HepG2 (cell line): Measurements from ENCODE around the gene TRAPPC12. TPM values are rescaled to one million over a fixed set of nuclear protein-coding genes. Genes with fewer than 3 reads are reported as not detected.

Source experiments
- ATAC-seq: fragments of 200-7000 bp; cut with Tn5 transposase; 3 replicates; pipeline ENCODE4 v1.9.1; 2020; ENCODE audit warnings: mild to moderate bottlenecking, moderate library complexity
- BruUV-seq: library from RNA; stranded (reverse); fragments of 400-500 nt; replicated peaks from 2 replicates; lab custom pipeline; 2021; lab: Mats Ljungman, UMichigan
- CTCF ChIA-PET: fragments of 300-600 bp; formaldehyde crosslinking; extraction: SDS; loops from one replicate; lab custom pipeline; 2021; ENCODE audit warnings: low total read pairs, inconsistent platforms, low intra/inter-chr PET ratio; lab: Yijun Ruan, JAX
- POLR2A ChIA-PET: fragments of 350-600 bp; sonication (Branson Sonifier 250); formaldehyde crosslinking; loops from one replicate; lab custom pipeline; 2020; ENCODE audit warnings: antibody characterized with exemption, inconsistent platforms; lab: Yijun Ruan, JAX
- DNase-seq: peaks from one replicate; pipeline ENCODE4 v3.0.0-alpha.2; 2015; ENCODE audit warnings: low spot score
- FAIRE-seq: peaks from 3 replicates; lab custom pipeline; 2011; peaks lifted over from hg19 to GRCh38; lab: Jason Lieb, UNC
- H2AFZ ChIP-seq: one replicate; pipeline ENCODE4 v1.6.1; 2011; ENCODE audit warnings: low read length, inconsistent platforms
- H3K27ac ChIP-seq: fragments of 300-600 bp; 3 replicates; pipeline ENCODE4 v1.8.0; 2011; ENCODE audit warnings: mixed run types, mild to moderate bottlenecking, mixed read lengths, low read length, inconsistent platforms; ENCODE audit not compliant: insufficient read depth; ENCODE audit errors: extremely low read length
- H3K27me3 ChIP-seq, 2 experiments: fragments of 200-600 bp in 1 of 2; 2 replicates in 1 of 2; 3 replicates in 1 of 2; pipeline versions ENCODE4 v1.6.0 to v1.8.0; 2011; ENCODE audit warnings: low read length in 2 of 2, mild to moderate bottlenecking in 2 of 2, moderate library complexity in 2 of 2, inconsistent platforms in 1 of 2; ENCODE audit not compliant: insufficient read depth in 2 of 2, control insufficient read depth in 1 of 2
- H3K36me3 ChIP-seq, 2 experiments: fragments of 200-600 bp in 1 of 2; replicated peaks in 1 of 2; 2 replicates in 1 of 2; 3 replicates in 1 of 2; pipeline versions ENCODE4 v1.5.1 to v1.8.0; 2011; ENCODE audit warnings: low read length in 2 of 2, inconsistent platforms in 1 of 2; ENCODE audit not compliant: insufficient read depth in 2 of 2, control insufficient read depth in 1 of 2
- H3K4me1 ChIP-seq: 2 replicates; pipeline ENCODE4 v1.5.1; 2012; ENCODE audit warnings: low read length, inconsistent platforms; ENCODE audit not compliant: insufficient read depth
- H3K4me2 ChIP-seq: 2 replicates; pipeline ENCODE4 v1.6.0; 2011; ENCODE audit warnings: low read depth, low read length, inconsistent platforms
- H3K4me3 ChIP-seq, 3 experiments: fragments of 200-600 bp in 1 of 3; sonication (generic), shearing (Covaris generic) in 1 of 3; replicated peaks in 1 of 3; 2 replicates each; pipeline ENCODE4 v1.5.1; 2011 to 2016; ENCODE audit warnings: low read length in 3 of 3, inconsistent platforms in 2 of 3, low read depth in 2 of 3, mild to moderate bottlenecking in 2 of 3, control low read depth in 1 of 3, mixed read lengths in 1 of 3; ENCODE audit not compliant: insufficient read depth in 1 of 3
- H3K79me2 ChIP-seq: one replicate; pipeline ENCODE4 v1.6.1; 2011; ENCODE audit warnings: low read length, inconsistent platforms; ENCODE audit not compliant: insufficient read depth
- H3K9ac ChIP-seq: 2 replicates; pipeline ENCODE4 v1.6.0; 2011; ENCODE audit warnings: mild to moderate bottlenecking, low read depth, low read length, inconsistent platforms; ENCODE audit not compliant: insufficient read depth
- H3K9me3 ChIP-seq: 2 replicates; pipeline ENCODE4 v1.5.1; 2012; ENCODE audit warnings: mild to moderate bottlenecking, low read length
- H4K20me1 ChIP-seq: 2 replicates; pipeline ENCODE4 v1.6.0; 2011; ENCODE audit warnings: inconsistent platforms, mild to moderate bottlenecking, low read length, moderate library complexity; ENCODE audit not compliant: insufficient read depth
- AGO1 ChIP-seq: fragments of 200-400 bp; formaldehyde crosslinking; IDR thresholded peaks from 2 replicates; pipeline ENCODE4 v1.6.1; 2017; ENCODE audit warnings: mild to moderate bottlenecking, low read depth, low read length, moderate library complexity; ENCODE audit not compliant: poor library complexity, severe bottlenecking
- AGO2 ChIP-seq: fragments of 200-400 bp; formaldehyde crosslinking; optimal IDR thresholded peaks from 2 replicates; pipeline ENCODE3; 2017; ENCODE audit warnings: mild to moderate bottlenecking, low read depth, low read length, moderate library complexity
- BCL3 ChIP-seq: sonication (generic); formaldehyde crosslinking; IDR thresholded peaks from 2 replicates; pipeline ENCODE4 v1.5.1; 2020; ENCODE audit warnings: mild to moderate bottlenecking, missing genetic modification reagents, moderate library complexity
- CREBL2 ChIP-seq: sonication (generic); formaldehyde crosslinking; IDR thresholded peaks from 2 replicates; pipeline ENCODE4 v1.8.1; 2023; ENCODE audit warnings: missing genetic modification reagents, mild to moderate bottlenecking, borderline replicate concordance
- MED13 ChIP-seq: sonication (generic); formaldehyde crosslinking; IDR thresholded peaks from 2 replicates; pipeline ENCODE4 v1.5.0; 2020; ENCODE audit warnings: missing genetic modification reagents
- ZNF326 ChIP-seq: sonication (generic); formaldehyde crosslinking; IDR thresholded peaks from 2 replicates; pipeline ENCODE4 v1.4.0; 2020; ENCODE audit warnings: missing genetic modification reagents, borderline replicate concordance
- ZNF773 ChIP-seq: sonication (generic); formaldehyde crosslinking; IDR thresholded peaks from 2 replicates; pipeline ENCODE4 v1.4.0; 2020; ENCODE audit warnings: missing genetic modification reagents, borderline replicate concordance
- WGBS: methylation state at CpG from one replicate; pipeline ENCODE4 v1.1.6; 2017; ENCODE audit warnings: low lambda C conversion rate; 5-methylcytosine and 5-hydroxymethylcytosine counted together
- in situ Hi-C: cut with HindIII; loops from 2 replicates; pipeline ENCODE4 v1.10.0; 2017; ENCODE audit warnings: low pct_unique_long_range_greater_than_20kb; ENCODE audit not compliant: extremely low pct_ligation_motif_present
- intact Hi-C: fragments of 100-400 bp; cut with micrococcal nuclease; formaldehyde crosslinking; loops from one replicate; pipeline ENCODE4 v1.10.0; 2022; ENCODE audit not compliant: unreplicated experiment
- polyA plus RNA-seq, 8 experiments: library from polyadenylated mRNA; depleted of rRNA in 3 of 8; stranded (reverse) in 7 of 8; unstranded in 1 of 8; fragments of >200 nt; fragmentation: Illumina TruSeq in 4 of 8; extraction: Trizol in 4 of 8; gene quantifications; 2 replicates each; pipeline versions ENCODE4 v1.2.1 to v1.2.3, GENCODE V29; 2011 to 2016; ENCODE audit warnings: low read depth in 4 of 8, missing spikeins in 1 of 8, mixed read lengths in 1 of 8; ENCODE audit not compliant: insufficient read depth in 1 of 8
- total RNA-seq, 5 experiments: library from RNA; depleted of rRNA; stranded (reverse); fragments of >200 nt; fragmentation: Illumina TruSeq; extraction: Trizol; gene quantifications; 2 replicates each; pipeline ENCODE4 v1.2.3, GENCODE V29; 2016; ENCODE audit warnings: low read depth in 1 of 5

Gene TRAPPC12
- total and polyA plus RNA-seq, 2 of the 13 experiments (the other 11 are each of a cell fraction or from before 2014, with no cell fraction given), result 46.4 to 97.7 TPM

DNA sequence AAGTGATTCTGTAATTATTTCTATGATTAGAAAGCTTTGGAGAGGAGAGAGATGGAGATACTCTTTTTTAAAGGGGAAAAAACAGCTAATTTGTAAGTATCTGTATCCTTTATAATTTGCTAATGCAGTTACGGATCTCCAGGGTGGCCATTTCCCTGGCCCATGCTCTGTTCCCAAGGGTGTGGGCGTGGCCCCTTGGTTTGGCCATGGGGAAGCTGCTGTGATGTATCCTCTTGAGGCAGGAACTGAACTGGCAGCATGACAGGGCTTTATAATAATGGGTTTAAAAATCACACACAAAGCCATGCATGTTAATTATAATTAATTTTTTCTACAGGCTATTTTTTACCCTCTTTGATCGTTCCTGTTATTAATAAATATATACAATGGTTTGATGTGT lies 27.0 kb downstream of the TRAPPC12 start:
- H2AFZ ChIP-seq, result no peak overlapping the region
- H3K27ac ChIP-seq, result no peak overlapping the region
- CTCF ChIA-PET, result no interaction called here
- DNase-seq (no peak), ATAC-seq (no peak), FAIRE-seq (no peak)
- no TSS peak for BruUV-seq
- H3K9ac ChIP-seq, result no peak overlapping the region
- intact Hi-C loops, result no loop called here
- H3K27me3 ChIP-seq, result no peaks in the 10 kb centered on the region
- H3K79me2 ChIP-seq, result no peaks in the 10 kb centered on the region
- H4K20me1 ChIP-seq, result no peaks in the 10 kb centered on the region
- no peak overlapping the region for H3K4me3 ChIP-seq
- no peaks in the 10 kb centered on the region for H3K4me1 ChIP-seq
- POLR2A ChIA-PET, result no interaction called here
- no peak overlapping the region for H3K4me2 ChIP-seq
- in situ Hi-C loops, result no loop called here
- 99% methylated on average over 3 of the region's 3 CpGs for WGBS
- TF ChIP-seq CREBL2 (CRISPR knock-in tag) (no peak), MED13 (no peak), ZNF773 (CRISPR knock-in tag) (no peak), AGO1 (no peak), ZNF326 (CRISPR knock-in tag) (no peak)
- peaks cover 18 to 69% of the 10 kb centered on the region in 2 experiments for H3K36me3 ChIP-seq
- no peaks in the 10 kb centered on the region for H3K9me3 ChIP-seq

GRCh38 chr2:3408781-3409180 lies 29.3 kb downstream of the TRAPPC12 start:
- no peaks in the 10 kb centered on the region for H3K27me3 ChIP-seq
- ChIA-PET POLR2A (interaction anchor here (1.0 kb wide), 1 partner anchor 14 kb away, joined by 3 read pairs; no protein-coding TSS in a partner anchor), CTCF (no interaction called here)
- no peaks in the 10 kb centered on the region for H3K79me2 ChIP-seq
- no peak overlapping the region for H3K27ac ChIP-seq
- WGBS, result 97% methylated on average over 13 of the region's 13 CpGs
- no peaks in the 10 kb centered on the region for H3K9me3 ChIP-seq
- DNase-seq, result no peak
- no peak overlapping the region for H2AFZ ChIP-seq
- H3K9ac ChIP-seq, result no peak overlapping the region
- peaks cover 18 to 55% of the 10 kb centered on the region in 2 experiments for H3K36me3 ChIP-seq
- FAIRE-seq, result no peak
- in situ Hi-C loops, result no loop called here
- no peak; the same call in 2 of the 3 replicates for ATAC-seq
- no peak overlapping the region for H3K4me2 ChIP-seq
- no peaks in the 10 kb centered on the region for H4K20me1 ChIP-seq
- TF ChIP-seq AGO2 (peak; percentile 48), BCL3 (CRISPR knock-in tag) (no peak)
- no peaks in the 10 kb centered on the region for H3K4me1 ChIP-seq
- BruUV-seq, result no TSS peak
- H3K4me3 ChIP-seq, result no peak overlapping the region
- intact Hi-C loops, result no loop called here
